SK-N-SH (cell line): Measurements from ENCODE around the gene NOTCH2. TPM values are rescaled to one million over a fixed set of nuclear protein-coding genes. Genes with fewer than 3 reads are reported as not detected.

Experiments
- CTCF ChIA-PET: fragments of 300-600, 350-600 bp; formaldehyde crosslinking; extraction: SDS; loops from one replicate; lab custom pipeline; 2021; lab: Yijun Ruan, JAX
- POLR2A ChIA-PET: fragments of 350-600 bp; sonication (Branson Sonifier 250); formaldehyde crosslinking; extraction: SDS; loops from one replicate; lab custom pipeline; 2020; ENCODE audit warnings: antibody characterized with exemption, inconsistent platforms; lab: Yijun Ruan, JAX
- DNase-seq: peaks from one replicate; pipeline ENCODE4 v3.0.0; 2012
- H2AFZ ChIP-seq: fragments of 200-600 bp; sonication (generic); 2 replicates; pipeline ENCODE4 v1.8.1; 2016; ENCODE audit warnings: antibody characterized with exemption, mild to moderate bottlenecking, low read depth
- H3F3A ChIP-seq: fragments of 200-600 bp; sonication (generic); replicated peaks from 2 replicates; pipeline ENCODE3; 2016; ENCODE audit warnings: antibody characterized with exemption, mild to moderate bottlenecking; ENCODE audit not compliant: insufficient read depth
- H3K27ac ChIP-seq, 2 experiments: fragments of 200-500 bp in 1 of 2; fragments of 200-600 bp in 1 of 2; sonication (Bioruptor generic) in 1 of 2; sonication (generic), shearing (Covaris generic) in 1 of 2; 2 replicates each; pipeline versions ENCODE4 v1.5.1 to v1.6.1; 2014 to 2016; ENCODE audit warnings: low read depth in 2 of 2, inconsistent platforms in 1 of 2, low read length in 1 of 2, mild to moderate bottlenecking in 1 of 2, mixed read lengths in 1 of 2
- H3K27me3 ChIP-seq: fragments of 200-600 bp; sonication (generic), shearing (Covaris generic); 2 replicates; pipeline ENCODE4 v1.6.1; 2016; ENCODE audit warnings: mixed run types; ENCODE audit not compliant: insufficient read depth
- H3K36me3 ChIP-seq, 2 experiments: fragments of 200-500 bp in 1 of 2; fragments of 200-600 bp in 1 of 2; sonication (Bioruptor generic) in 1 of 2; sonication (generic) in 1 of 2; replicated peaks in 1 of 2; 2 replicates each; pipeline versions ENCODE3 to v1.5.1; 2014 to 2016; ENCODE audit warnings: low read length in 1 of 2, mild to moderate bottlenecking in 1 of 2; ENCODE audit not compliant: insufficient read depth in 2 of 2, control insufficient read depth in 1 of 2
- H3K4me1 ChIP-seq, 2 experiments: fragments of 200-500 bp in 1 of 2; fragments of 200-600 bp in 1 of 2; sonication (Bioruptor generic) in 1 of 2; sonication (generic), shearing (Covaris generic) in 1 of 2; 2 replicates each; pipeline versions ENCODE4 v1.5.1 to v1.6.1; 2014 to 2016; ENCODE audit warnings: low read depth in 1 of 2, low read length in 1 of 2, mixed run types in 1 of 2; ENCODE audit not compliant: insufficient read depth in 2 of 2, control insufficient read depth in 1 of 2
- H3K4me2 ChIP-seq: fragments of 200-600 bp; sonication (generic), shearing (Covaris generic); 2 replicates; pipeline ENCODE4 v1.6.1; 2017; ENCODE audit warnings: mixed run types
- H3K4me3 ChIP-seq, 2 experiments: fragments of 200-500 bp in 1 of 2; fragments of 200-600 bp in 1 of 2; sonication (Bioruptor generic) in 1 of 2; sonication (generic), shearing (Covaris generic) in 1 of 2; 2 replicates each; pipeline versions ENCODE4 v1.5.1 to v1.8.1; 2014 to 2016; ENCODE audit warnings: low read depth in 2 of 2, inconsistent platforms in 1 of 2, low read length in 1 of 2, mild to moderate bottlenecking in 1 of 2, mixed read lengths in 1 of 2, moderate library complexity in 1 of 2
- H3K79me2 ChIP-seq: fragments of 200-600 bp; sonication (generic); 2 replicates; pipeline ENCODE4 v1.8.1; 2017; ENCODE audit warnings: mild to moderate bottlenecking; ENCODE audit not compliant: insufficient read depth
- H3K9ac ChIP-seq: fragments of 200-600 bp; sonication (generic); 2 replicates; pipeline ENCODE4 v1.6.1; 2017; ENCODE audit warnings: mixed run types
- H3K9me2 ChIP-seq: fragments of 200-600 bp; sonication (generic); 2 replicates; pipeline ENCODE4 v1.6.1; 2017; ENCODE audit warnings: mixed run types
- H3K9me3 ChIP-seq: fragments of 200-600 bp; sonication (generic); 2 replicates; pipeline ENCODE4 v1.6.1; 2017; ENCODE audit warnings: mixed run types, mild to moderate bottlenecking, moderate library complexity
- H4K20me1 ChIP-seq: fragments of 200-600 bp; sonication (generic); 2 replicates; pipeline ENCODE4 v1.6.1; 2017; ENCODE audit warnings: mild to moderate bottlenecking, mixed run types; ENCODE audit not compliant: insufficient read depth
- ELF1 ChIP-seq: IDR thresholded peaks from 2 replicates; pipeline ENCODE4 v1.4.0; 2012
- EP300 ChIP-seq, 2 experiments: IDR thresholded peaks; 2 replicates each; pipeline versions ENCODE4 v1.4.0 to v1.6.1; 2012; ENCODE audit warnings: borderline replicate concordance in 1 of 2, low read depth in 1 of 2, low read length in 1 of 2
- FOXJ3 ChIP-seq: sonication (generic); formaldehyde crosslinking; IDR thresholded peaks from 2 replicates; pipeline ENCODE4 v1.5.1; 2020; ENCODE audit warnings: mild to moderate bottlenecking, missing genetic modification reagents
- MEF2A ChIP-seq: IDR thresholded peaks from 2 replicates; pipeline ENCODE4 v1.4.0; 2012; ENCODE audit warnings: low read depth, borderline replicate concordance
- NRF1 ChIP-seq: IDR thresholded peaks from 2 replicates; pipeline ENCODE4 v1.6.1; 2012; ENCODE audit warnings: low read depth, mild to moderate bottlenecking, low read length
- POLR2AphosphoS5 ChIP-seq: IDR thresholded peaks from 2 replicates; pipeline ENCODE4 v1.6.1; 2012; ENCODE audit warnings: low read depth, low read length
- RAD21 ChIP-seq: IDR thresholded peaks from 2 replicates; pipeline ENCODE4 v1.6.1; 2012; ENCODE audit warnings: mild to moderate bottlenecking, low read length
- RXRA ChIP-seq: IDR thresholded peaks from 2 replicates; pipeline ENCODE4 v1.4.0; 2012; ENCODE audit warnings: low read depth, mild to moderate bottlenecking, borderline replicate concordance
- SIN3A ChIP-seq: IDR thresholded peaks from 2 replicates; pipeline ENCODE4 v1.6.1; 2012; ENCODE audit warnings: low read depth, mild to moderate bottlenecking, low read length, moderate library complexity, borderline replicate concordance
- TAF1 ChIP-seq: IDR thresholded peaks from 2 replicates; pipeline ENCODE4 v1.6.1; 2012; ENCODE audit warnings: low read depth, mild to moderate bottlenecking, low read length, moderate library complexity, borderline replicate concordance
- TCF12 ChIP-seq: IDR thresholded peaks from 2 replicates; pipeline ENCODE4 v1.4.0; 2012
- TEAD4 ChIP-seq: IDR thresholded peaks from 2 replicates; pipeline ENCODE4 v1.4.0; 2012; ENCODE audit warnings: mild to moderate bottlenecking, borderline replicate concordance; ENCODE audit not compliant: insufficient read depth
- YY1 ChIP-seq: IDR thresholded peaks from 2 replicates; pipeline ENCODE4 v1.4.0; 2012; ENCODE audit warnings: low read depth, mild to moderate bottlenecking
- ZBTB33 ChIP-seq: IDR thresholded peaks from 2 replicates; pipeline ENCODE4 v1.4.0; 2012; ENCODE audit warnings: low read depth, borderline replicate concordance
- WGBS: methylation state at CpG from one replicate; pipeline ENCODE4 v1.1.6; 2017; ENCODE audit warnings: low lambda C conversion rate; 5-methylcytosine and 5-hydroxymethylcytosine counted together
- polyA plus RNA-seq, 3 experiments: library from polyadenylated mRNA; depleted of rRNA; stranded (reverse); fragments of >200 nt; gene quantifications; 2 replicates each; pipeline ENCODE4 v1.2.3, GENCODE V29; 2012
- TF ChIP-seq, protein P1 (sequence below): fragments of 150-350 bp; IDR thresholded peaks from 2 replicates; pipeline ENCODE4 v1.6.1; 2017; ENCODE audit warnings: antibody characterized with exemption, low read length, low read depth, borderline replicate concordance
- TF ChIP-seq, protein P2 (sequence below): IDR thresholded peaks from 2 replicates; pipeline ENCODE4 v1.6.1; 2012; ENCODE audit warnings: mild to moderate bottlenecking, low read depth, low read length, moderate library complexity
- TF ChIP-seq, protein P3 (sequence below): IDR thresholded peaks from 2 replicates; pipeline ENCODE4 v1.4.0; 2012; ENCODE audit warnings: low read depth, borderline replicate concordance

NOTCH2 gene
- polyA plus RNA-seq, 1 of the 3 experiments (the other 2 are of a cell fraction), result 23.0 TPM

DNA sequence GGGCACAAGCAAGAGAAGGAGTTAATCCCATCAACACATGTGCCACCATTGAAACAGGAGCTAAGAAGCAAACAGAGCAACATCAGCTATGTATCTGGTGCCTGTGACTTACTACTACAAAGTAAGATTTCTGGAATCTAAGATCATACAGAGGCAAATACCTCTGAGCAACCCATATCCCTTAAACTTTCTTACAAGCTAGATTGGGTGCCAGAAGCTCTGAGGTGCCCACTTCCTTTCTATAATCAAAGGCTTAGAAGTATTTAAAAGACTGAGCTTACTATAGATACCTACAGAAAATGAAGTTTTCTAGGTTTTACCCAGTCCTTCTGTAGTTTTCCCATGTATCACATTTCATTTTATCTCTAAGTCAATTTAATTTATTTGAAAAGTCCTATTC is 128.8 kb downstream of the NOTCH2 start:
- H3K27ac ChIP-seq, result no peak overlapping the region
- H3K9me2 ChIP-seq, result no peaks in the 10 kb centered on the region
- no peaks in the 10 kb centered on the region for H3K27me3 ChIP-seq
- DNase-seq, result no peak
- POLR2A ChIA-PET, result no interaction called here
- H2AFZ ChIP-seq, result no peak overlapping the region
- H3K4me1 ChIP-seq, result peaks cover 0 to 5% of the 10 kb centered on the region in 2 experiments; a peak in 1 of 4 replicates
- no peaks in the 10 kb centered on the region for H4K20me1 ChIP-seq
- no peak overlapping the region for H3K4me2 ChIP-seq
- peaks cover 6% of the 10 kb centered on the region for H3F3A ChIP-seq
- no peaks in the 10 kb centered on the region for H3K9me3 ChIP-seq
- H3K79me2 ChIP-seq, result peaks cover 34% of the 10 kb centered on the region
- CTCF ChIA-PET, result interaction anchor here (1.8 to 2.9 kb wide), 2 partner anchors 8 to 71 kb away, joined by 4 to 17 read pairs; no protein-coding TSS in a partner anchor
- H3K4me3 ChIP-seq, result no peak overlapping the region
- H3K9ac ChIP-seq, result no peak overlapping the region
- peaks cover 51 to 93% of the 10 kb centered on the region in 2 experiments for H3K36me3 ChIP-seq
- no peak for TF ChIP-seq FOXJ3
- no peak for TF ChIP-seq YY1
- TF ChIP-seq ELF1, result no peak
- no peak for TF ChIP-seq MEF2A
- TF ChIP-seq NRF1, result no peak
- TF ChIP-seq, all 33 proteins: peak for 0

- POLR2A ChIA-PET, result no interaction called here
- Histone ChIP-seq H3F3A (peaks cover 5% of the 10 kb centered on the region), H4K20me1 (no peaks in the 10 kb centered on the region), H3K4me1 (no peaks in the 10 kb centered on the region), H3K4me2 (no peak overlapping the region), H2AFZ (no peak overlapping the region), H3K9me2 (no peaks in the 10 kb centered on the region), H3K9me3 (no peaks in the 10 kb centered on the region), H3K79me2 (peaks cover 10% of the 10 kb centered on the region; the same call in 1 of the 2 replicates), H3K36me3 (peaks cover 82 to 93% of the 10 kb centered on the region in 2 experiments), H3K27me3 (no peaks in the 10 kb centered on the region), H3K9ac (no peak overlapping the region)
- CTCF ChIA-PET, result interaction anchor here (1.1 kb wide), 2 partner anchors 10 to 11 kb away, joined by 3 to 5 read pairs; no protein-coding TSS in a partner anchor
- no peak for DNase-seq
- 100% methylated on average over 5 of the region's 5 CpGs for WGBS
- TF ChIP-seq, protein P1, sequence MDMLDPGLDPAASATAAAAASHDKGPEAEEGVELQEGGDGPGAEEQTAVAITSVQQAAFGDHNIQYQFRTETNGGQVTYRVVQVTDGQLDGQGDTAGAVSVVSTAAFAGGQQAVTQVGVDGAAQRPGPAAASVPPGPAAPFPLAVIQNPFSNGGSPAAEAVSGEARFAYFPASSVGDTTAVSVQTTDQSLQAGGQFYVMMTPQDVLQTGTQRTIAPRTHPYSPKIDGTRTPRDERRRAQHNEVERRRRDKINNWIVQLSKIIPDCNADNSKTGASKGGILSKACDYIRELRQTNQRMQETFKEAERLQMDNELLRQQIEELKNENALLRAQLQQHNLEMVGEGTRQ, result no peak
- TF ChIP-seq EP300 (IDR thresholded peaks at IDR 0.05; ENCODE audit: borderline replicate concordance in 1 of 2, low read depth in 1 of 2, low read length in 1 of 2) (no peak), POLR2AphosphoS5 (no peak), RXRA (no peak), TEAD4 (no peak), YY1 (no peak), SIN3A (no peak), ZBTB33 (no peak), TAF1 (no peak), FOXJ3 (no peak), TCF12 (no peak), RAD21 (no peak)
- TF ChIP-seq, protein P2, sequence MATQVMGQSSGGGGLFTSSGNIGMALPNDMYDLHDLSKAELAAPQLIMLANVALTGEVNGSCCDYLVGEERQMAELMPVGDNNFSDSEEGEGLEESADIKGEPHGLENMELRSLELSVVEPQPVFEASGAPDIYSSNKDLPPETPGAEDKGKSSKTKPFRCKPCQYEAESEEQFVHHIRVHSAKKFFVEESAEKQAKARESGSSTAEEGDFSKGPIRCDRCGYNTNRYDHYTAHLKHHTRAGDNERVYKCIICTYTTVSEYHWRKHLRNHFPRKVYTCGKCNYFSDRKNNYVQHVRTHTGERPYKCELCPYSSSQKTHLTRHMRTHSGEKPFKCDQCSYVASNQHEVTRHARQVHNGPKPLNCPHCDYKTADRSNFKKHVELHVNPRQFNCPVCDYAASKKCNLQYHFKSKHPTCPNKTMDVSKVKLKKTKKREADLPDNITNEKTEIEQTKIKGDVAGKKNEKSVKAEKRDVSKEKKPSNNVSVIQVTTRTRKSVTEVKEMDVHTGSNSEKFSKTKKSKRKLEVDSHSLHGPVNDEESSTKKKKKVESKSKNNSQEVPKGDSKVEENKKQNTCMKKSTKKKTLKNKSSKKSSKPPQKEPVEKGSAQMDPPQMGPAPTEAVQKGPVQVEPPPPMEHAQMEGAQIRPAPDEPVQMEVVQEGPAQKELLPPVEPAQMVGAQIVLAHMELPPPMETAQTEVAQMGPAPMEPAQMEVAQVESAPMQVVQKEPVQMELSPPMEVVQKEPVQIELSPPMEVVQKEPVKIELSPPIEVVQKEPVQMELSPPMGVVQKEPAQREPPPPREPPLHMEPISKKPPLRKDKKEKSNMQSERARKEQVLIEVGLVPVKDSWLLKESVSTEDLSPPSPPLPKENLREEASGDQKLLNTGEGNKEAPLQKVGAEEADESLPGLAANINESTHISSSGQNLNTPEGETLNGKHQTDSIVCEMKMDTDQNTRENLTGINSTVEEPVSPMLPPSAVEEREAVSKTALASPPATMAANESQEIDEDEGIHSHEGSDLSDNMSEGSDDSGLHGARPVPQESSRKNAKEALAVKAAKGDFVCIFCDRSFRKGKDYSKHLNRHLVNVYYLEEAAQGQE, result no peak
- TF ChIP-seq, protein P3, sequence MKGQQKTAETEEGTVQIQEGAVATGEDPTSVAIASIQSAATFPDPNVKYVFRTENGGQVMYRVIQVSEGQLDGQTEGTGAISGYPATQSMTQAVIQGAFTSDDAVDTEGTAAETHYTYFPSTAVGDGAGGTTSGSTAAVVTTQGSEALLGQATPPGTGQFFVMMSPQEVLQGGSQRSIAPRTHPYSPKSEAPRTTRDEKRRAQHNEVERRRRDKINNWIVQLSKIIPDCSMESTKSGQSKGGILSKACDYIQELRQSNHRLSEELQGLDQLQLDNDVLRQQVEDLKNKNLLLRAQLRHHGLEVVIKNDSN, result no peak
- TF ChIP-seq, all 33 proteins: peak for 0
- H3K27ac ChIP-seq, result no peak overlapping the region
- H3K4me3 ChIP-seq, result no peak overlapping the region
Observed at GRCh38 chr1:119937198-119937597, 132.3 kb downstream of the NOTCH2 start.
